ENCODE results near the gene NEAT1.

NEAT1 gene

DNA sequence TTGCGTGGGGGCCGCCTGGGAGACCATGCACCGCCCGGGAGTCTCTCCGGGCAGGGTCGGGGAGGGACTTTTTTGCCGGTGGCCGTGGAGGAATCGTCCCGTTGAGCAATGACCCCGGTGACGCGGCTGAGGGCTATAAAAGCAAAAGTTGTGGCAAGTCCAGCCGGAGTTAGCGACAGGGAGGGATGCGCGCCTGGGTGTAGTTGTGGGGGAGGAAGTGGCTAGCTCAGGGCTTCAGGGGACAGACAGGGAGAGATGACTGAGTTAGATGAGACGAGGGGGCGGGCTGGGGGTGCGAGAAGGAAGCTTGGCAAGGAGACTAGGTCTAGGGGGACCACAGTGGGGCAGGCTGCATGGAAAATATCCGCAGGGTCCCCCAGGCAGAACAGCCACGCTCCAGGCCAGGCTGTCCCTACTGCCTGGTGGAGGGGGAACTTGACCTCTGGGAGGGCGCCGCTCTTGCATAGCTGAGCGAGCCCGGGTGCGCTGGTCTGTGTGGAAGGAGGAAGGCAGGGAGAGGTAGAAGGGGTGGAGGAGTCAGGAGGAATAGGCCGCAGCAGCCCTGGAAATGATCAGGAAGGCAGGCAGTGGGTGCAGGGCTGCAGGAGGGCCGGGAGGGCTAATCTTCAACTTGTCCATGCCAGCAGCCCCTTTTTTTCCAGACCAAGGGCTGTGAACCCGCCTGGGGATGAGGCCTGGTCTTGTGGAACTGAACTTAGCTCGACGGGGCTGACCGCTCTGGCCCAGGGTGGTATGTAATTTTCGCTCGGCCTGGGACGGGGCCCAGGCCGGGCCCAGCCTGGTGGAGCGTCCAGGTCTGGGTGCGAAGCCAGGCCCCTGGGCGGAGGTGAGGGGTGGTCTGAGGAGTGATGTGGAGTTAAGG, at the start of gene NEAT1:
TSS of gene NEAT1 (plus strand) at position 166 of the 883 bp plus-strand sequence.
- DNase-seq: peak; percentile 93 to 98

DNA sequence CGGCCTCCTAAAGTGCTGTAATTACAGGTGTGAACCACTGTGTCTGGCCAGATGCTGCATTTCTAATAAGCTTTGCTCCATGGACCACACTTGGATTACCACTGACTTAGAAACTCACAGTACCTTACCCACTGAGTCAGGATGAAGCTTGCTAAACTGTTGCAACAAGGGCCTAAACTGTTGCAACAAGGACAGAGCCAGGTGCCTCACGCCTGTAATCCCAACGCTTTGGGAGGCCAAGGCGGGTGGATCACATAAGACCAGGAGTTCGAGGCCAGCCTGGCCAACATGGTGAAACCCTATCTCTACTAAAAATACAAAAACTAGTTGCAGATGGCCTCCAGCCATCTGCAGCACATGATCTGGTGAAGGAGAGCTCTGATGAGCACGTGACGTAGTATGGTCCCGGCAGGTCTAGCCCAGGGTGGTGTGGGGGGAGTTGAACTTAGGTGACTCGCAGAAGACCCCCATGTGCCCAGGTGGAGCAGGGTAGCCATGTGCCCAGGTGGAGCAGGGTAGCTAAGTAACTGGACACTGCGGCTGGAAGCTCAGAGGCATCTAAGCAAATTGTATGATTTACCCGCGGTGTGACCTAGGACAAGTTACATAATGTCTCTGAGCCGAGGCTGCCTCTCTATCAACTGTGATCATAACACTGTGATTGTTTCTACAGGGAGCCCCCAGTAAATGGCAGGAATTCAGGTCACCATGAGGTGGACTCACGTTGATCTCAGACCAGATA, 48.6 kb upstream of the NEAT1 start:
- DNase-seq: no peak

- DNase-seq: no peak
Observed at GRCh38 chr11:65375012-65375411, 47.6 kb upstream of the NEAT1 start.

- DNase-seq: no peak
Observed at GRCh38 chr11:65376138-65376713, 46.4 kb upstream of the NEAT1 start.

GRCh38 chr11:65377036-65377435, 45.6 kb upstream of the NEAT1 start:
- no peak for DNase-seq

GRCh38 chr11:65377777-65378176, 44.8 kb upstream of the NEAT1 start:
- no peak for DNase-seq

DNA sequence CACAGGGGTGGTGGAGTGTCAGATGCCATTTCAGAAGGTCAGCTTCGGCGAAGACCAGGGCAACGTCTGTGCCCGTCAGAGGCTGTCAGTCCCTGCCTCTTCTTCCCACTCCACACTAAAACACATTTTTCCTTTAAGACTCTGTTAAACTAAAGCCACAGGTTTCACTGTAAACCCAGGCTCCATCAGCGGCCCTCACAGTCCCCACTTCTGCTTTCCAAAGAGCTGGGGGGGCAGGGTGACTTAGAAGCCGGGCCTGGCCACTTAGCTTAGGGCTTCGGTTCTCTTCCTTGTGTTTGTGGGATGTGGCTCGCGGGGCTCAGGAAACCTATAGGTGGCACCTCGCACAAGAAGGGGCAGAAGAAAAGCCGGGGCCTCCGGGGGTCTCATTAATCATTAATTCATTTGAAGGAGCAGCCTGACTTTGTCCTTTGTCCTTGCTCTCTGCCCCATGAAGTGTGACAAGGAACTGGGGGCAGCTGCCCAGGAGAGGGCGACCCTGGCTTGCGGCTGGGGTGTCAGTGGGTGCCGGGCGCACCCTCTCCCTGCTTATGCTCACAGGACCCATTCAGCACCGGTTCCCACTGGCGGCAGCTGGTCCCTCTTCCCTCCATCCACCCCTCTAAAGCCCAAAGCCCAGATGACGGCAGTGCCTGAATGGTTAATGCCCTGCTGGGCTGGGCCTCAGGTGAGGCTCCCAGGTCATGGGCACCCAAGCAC, 44.2 kb upstream of the NEAT1 start:
- peak; percentile 29 to 85 for DNase-seq

- DNase-seq: no peak
Observed at GRCh38 chr11:65378928-65379638, 43.5 kb upstream of the NEAT1 start.

DNA sequence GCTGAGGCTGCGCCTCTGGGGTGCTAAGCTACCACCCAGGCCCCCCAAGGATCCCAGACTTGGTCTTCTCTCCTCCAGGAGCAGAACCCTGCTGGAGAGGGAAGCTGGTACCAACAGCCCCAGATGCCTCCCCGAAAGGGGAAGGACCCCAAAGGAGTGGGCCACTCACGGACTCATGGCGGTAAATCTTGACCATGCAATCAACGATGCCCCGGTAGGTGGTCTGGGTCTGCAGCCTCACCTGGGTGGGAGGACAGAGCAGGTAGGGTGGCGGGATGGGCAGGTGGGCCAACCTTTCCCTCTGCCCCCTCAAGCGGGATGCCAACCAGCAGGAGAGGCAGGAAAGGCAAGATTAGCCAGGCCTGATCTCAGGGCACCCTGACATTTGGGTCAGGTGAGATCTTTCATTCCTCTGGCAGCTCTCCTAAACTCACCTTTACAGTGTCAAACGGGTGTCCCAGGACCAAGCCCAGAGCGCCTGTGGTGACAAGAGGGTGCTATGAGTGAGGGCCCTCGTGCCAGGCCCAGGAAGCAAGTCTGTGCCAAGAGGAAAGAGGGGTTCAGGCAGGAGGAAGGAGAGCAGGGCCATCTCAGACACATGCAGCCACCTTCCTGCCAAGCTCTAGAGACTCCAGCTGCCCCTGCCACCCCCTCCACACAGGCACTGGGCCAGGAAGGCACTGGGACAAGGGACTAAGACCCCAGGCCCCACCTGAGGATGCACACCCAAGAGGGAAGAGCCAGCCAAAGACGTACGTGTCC, 42.7 kb upstream of the NEAT1 start:
- DNase-seq: no peak

DNA sequence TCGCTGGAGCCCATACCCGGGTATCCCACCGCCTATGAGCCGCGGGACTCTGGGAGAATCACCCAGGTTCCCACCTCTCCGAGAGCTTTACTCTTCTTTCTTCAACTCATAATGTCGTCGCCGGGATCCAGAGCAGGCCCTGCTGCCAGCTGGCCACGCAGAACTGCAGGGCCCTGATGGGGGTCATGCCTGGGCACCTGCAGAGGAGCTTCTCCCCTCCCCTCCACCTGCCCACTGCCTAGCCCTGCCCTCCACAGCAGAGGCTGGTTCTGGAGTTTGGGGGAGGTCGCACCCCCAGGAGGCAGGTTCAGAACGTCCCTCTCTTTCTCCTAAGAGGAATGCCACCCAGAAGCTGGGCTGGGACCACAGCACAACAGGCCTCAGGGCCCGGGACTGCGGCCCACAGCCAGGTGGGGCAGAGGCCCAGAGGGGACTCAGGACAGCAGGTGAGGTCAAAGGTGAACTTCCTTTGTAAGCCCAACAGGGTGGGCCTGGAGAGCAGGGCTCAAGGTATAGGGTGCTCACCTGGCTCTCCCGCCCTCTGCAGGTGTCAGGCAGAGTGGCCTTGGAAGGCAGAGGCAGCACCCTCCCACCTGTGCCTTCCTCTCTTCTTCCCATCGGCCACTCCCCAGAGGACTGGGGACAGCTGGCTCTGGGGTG, 42.0 kb upstream of the NEAT1 start:
- no peak for DNase-seq

GRCh38 chr11:65381716-65382032, 40.9 kb upstream of the NEAT1 start:
- DNase-seq: peak; percentile 55 to 59

GRCh38 chr11:65382033-65382803, 40.4 kb upstream of the NEAT1 start, which contains the start of gene SLC25A45:
TSS of gene SLC25A45 (minus strand) at chr11:65382646. CDS start at chr11:65381951, 695 bp downstream.
- peak; percentile 78 to 99 for DNase-seq

- DNase-seq: no peak
Observed at GRCh38 chr11:65382804-65383368, 39.7 kb upstream of the NEAT1 start.

GRCh38 chr11:65383778-65384177, 38.8 kb upstream of the NEAT1 start:
- no peak for DNase-seq

DNA sequence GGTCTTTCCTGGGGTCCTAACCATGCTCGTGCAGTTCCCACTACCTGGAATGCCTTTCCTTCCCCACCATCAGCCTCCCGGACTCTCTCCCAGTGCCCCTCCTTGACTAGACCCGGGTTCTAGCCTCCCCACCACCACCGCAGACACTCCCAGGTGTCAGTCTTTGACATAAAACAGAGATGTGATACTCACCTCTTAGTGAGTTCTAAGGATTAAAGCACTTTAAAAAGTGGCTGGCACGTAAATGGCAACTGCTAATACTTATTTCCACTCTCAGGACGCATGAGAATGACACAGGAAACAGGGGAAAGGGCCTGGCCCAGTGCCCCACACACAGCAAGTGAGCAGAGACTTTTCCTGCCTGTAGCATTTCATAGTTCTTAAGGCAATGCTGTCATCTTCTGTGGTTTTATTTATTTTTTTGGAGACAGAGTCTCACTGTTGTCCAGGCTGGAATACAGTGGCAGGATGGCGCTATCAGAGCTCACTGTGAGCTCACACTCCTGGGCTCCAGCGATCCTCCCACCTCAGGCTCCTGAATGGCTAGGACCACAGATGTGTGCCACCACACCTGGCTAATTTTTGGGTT, 38.2 kb upstream of the NEAT1 start:
- peak in 1 of 2 donors; percentile 42 for DNase-seq

DNA sequence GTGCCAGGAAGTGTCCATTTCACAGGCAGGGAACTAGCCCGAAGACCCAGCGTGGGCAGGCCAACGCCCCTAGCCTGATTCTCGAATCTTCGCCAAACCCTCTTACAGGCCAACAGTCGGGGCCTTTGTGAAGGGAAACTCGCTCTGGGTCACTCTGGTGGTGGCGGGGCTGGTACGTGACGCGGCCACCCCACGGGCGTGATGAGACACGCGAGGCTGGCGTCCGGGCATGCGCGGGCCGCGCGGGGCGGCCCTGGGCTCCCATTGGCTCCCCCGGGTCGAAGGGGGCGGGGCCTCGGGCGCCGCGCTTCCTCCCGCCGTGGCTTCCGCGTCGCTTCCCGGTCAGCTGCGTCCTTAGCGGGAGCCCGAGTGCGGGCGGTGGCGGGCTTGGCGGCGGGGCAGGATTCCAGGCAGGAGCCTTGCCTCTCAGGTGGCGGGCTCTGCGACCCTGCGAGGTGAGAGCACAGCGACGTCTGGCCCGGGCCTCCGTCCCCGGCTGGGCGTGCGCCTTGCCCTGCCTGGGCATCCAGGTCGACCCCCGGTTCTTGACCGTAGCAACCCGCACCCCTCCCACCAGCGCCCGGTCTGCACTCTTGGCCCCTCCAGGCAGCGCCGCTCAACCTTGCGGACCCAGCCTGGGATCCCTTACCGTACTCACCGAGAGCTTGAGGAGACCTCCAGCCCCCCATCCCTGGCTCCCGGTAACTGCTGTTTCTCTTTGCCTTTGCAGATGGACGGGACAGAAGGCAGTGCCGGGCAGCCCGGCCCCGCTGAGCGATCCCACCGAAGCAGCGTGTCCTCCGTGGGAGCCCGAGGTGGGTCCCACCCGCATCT, 36.1 kb upstream of the NEAT1 start, which contains the start of gene FRMD8:
TSS of gene FRMD8 (plus strand) at position 331 of the 834 bp plus-strand sequence. CDS start at position 731, 400 bp downstream.
- peak; percentile 51 to 77 for DNase-seq

DNA sequence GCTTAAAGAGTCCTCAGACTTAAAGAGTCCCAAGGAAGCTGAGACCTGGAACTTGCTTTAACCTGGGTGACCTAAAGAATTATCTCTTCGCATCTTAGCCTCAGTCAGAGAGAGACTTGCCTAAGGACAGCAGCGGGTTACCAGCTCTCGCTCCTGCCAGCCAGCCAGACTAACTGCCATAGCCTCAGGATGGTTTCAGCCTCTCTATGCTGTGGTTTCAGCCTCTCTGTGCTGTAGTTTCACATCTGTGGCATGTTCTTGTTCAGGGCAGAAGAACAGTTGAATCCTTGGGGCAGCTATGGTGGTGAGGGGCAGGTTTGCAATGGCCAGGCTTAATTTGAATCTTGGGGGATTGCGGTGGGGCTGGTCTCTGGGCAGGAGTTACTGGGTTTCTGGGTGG, 33.9 kb upstream of the NEAT1 start:
- DNase-seq: no peak

DNA sequence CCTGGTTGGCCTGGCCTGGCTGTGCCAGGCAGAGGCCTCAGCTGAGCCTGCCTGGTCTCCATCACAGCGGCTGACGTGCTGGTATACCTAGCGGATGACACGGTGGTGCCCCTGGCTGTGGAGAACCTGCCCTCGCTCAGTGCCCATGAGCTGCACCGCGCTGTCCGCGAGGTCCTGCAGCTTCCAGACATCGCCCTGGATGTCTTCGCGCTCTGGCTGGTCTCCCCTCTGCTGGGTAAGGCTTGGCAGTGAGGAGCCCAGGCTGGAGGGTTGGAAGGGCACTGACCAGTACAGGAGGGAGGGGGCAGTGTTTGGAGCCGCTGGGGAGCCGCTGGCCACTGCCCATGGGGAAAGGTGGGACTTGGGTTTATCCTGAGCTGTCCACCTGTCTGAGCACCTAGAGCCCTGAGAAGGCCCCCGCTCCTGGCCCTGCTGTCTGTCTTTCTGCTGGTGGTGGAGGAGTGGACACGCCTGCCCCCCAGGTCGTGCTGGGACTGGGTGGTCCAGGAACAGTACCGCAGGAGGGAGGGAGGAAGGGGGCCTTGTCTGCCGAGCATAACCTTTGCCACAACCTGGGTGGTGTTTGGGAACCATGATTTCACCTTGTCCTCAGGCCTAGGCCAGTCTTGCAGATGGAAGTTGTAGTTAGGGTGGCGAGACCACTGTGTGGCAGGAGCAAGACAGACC, 33.2 kb upstream of the NEAT1 start:
- DNase-seq: no peak

All from bone marrow (tissue), 2 donors.